Liver (tissue), 9 donors: ENCODE data around the gene JAK1. TPM values are rescaled to one million over a fixed set of nuclear protein-coding genes. Genes with fewer than 3 reads are reported as not detected.

Experiments used
- DNase-seq: peaks from one replicate; pipeline ENCODE4 v3.0.0-alpha.2; 2017; ENCODE audit warnings: low spot score
- H3K27ac ChIP-seq, 2 donors: one replicate each; pipeline ENCODE4 v1.7.0; 2013; ENCODE audit warnings: inconsistent platforms in 2 of 2, low read length in 2 of 2, control low read depth in 1 of 2, low read depth in 1 of 2, mild to moderate bottlenecking in 1 of 2
- H3K27me3 ChIP-seq, 4 donors: one replicate each; pipeline versions ENCODE4 v1.6.1 to v1.7.0; 2013; ENCODE audit warnings: low read length in 3 of 4, inconsistent platforms in 1 of 4, mild to moderate bottlenecking in 1 of 4, moderate library complexity in 1 of 4; ENCODE audit not compliant: control insufficient read depth in 4 of 4, insufficient read depth in 4 of 4
- H3K36me3 ChIP-seq, 4 donors: one replicate each; pipeline versions ENCODE4 v1.6.1 to v1.7.0; 2013; ENCODE audit warnings: low read length in 3 of 4, mild to moderate bottlenecking in 3 of 4, low read depth in 1 of 4, moderate library complexity in 1 of 4; ENCODE audit not compliant: control insufficient read depth in 4 of 4, insufficient read depth in 3 of 4
- H3K4me1 ChIP-seq, 4 donors: one replicate each; pipeline versions ENCODE4 v1.6.1 to v1.7.0; 2013; ENCODE audit warnings: low read length in 3 of 4, mild to moderate bottlenecking in 3 of 4, moderate library complexity in 1 of 4; ENCODE audit not compliant: control insufficient read depth in 4 of 4, insufficient read depth in 4 of 4
- H3K4me3 ChIP-seq, 3 donors: one replicate each; pipeline versions ENCODE4 v1.6.1 to v1.7.0; 2013; ENCODE audit warnings: low read length in 3 of 3, control low read depth in 1 of 3, low read depth in 1 of 3, mild to moderate bottlenecking in 1 of 3
- H3K9ac ChIP-seq, 2 donors: one replicate each; pipeline ENCODE4 v1.7.0; 2013; ENCODE audit warnings: low read length in 2 of 2, mild to moderate bottlenecking in 2 of 2, moderate library complexity in 2 of 2, control low read depth in 1 of 2, low read depth in 1 of 2
- H3K9me3 ChIP-seq, 4 donors: one replicate each; pipeline versions ENCODE4 v1.6.1 to v1.7.0; 2013; ENCODE audit warnings: low read length in 3 of 4; ENCODE audit not compliant: control insufficient read depth in 4 of 4
- EGR1 ChIP-seq, 2 donors: IDR thresholded peaks; 2 replicates each; pipeline ENCODE4 v1.6.1; 2016 to 2018; ENCODE audit warnings: antibody characterized with exemption in 2 of 2, low read depth in 2 of 2
- FOXA1 ChIP-seq: IDR thresholded peaks from 2 replicates; pipeline ENCODE4 v1.6.1; 2016; ENCODE audit warnings: antibody characterized with exemption
- FOXA2 ChIP-seq: IDR thresholded peaks from 2 replicates; pipeline ENCODE4 v1.6.1; 2016; ENCODE audit warnings: antibody characterized with exemption
- GABPA ChIP-seq, 2 donors: IDR thresholded peaks in 1 of 2; conservative IDR thresholded peaks in 1 of 2; 2 replicates each; pipeline ENCODE4 v1.6.1; 2016; ENCODE audit warnings: antibody characterized with exemption in 2 of 2, mild to moderate bottlenecking in 1 of 2, moderate library complexity in 1 of 2
- HNF4A ChIP-seq, 2 donors: conservative IDR thresholded peaks; 2 replicates each; pipeline ENCODE4 v1.6.1; 2016; ENCODE audit warnings: antibody characterized with exemption in 2 of 2, mild to moderate bottlenecking in 2 of 2
- HNF4G ChIP-seq: IDR thresholded peaks from 2 replicates; pipeline ENCODE4 v1.6.1; 2016; ENCODE audit warnings: antibody characterized with exemption
- JUND ChIP-seq, 2 donors: IDR thresholded peaks; 2 replicates each; pipeline ENCODE4 v1.6.1; 2016; ENCODE audit warnings: antibody characterized with exemption in 2 of 2
- NR2F2 ChIP-seq: IDR thresholded peaks from 2 replicates; pipeline ENCODE4 v1.6.1; 2016; ENCODE audit warnings: antibody characterized with exemption
- RAD21 ChIP-seq, 2 donors: IDR thresholded peaks; 2 replicates each; pipeline ENCODE4 v1.6.1; 2016; ENCODE audit warnings: antibody characterized with exemption in 2 of 2, mild to moderate bottlenecking in 2 of 2
- RXRA ChIP-seq, 2 donors: IDR thresholded peaks; 2 replicates each; pipeline ENCODE4 v1.6.1; 2017 to 2018; ENCODE audit warnings: antibody characterized with exemption in 2 of 2, mild to moderate bottlenecking in 1 of 2
- SP1 ChIP-seq: IDR thresholded peaks from 2 replicates; pipeline ENCODE4 v1.6.1; 2018; ENCODE audit warnings: antibody characterized with exemption, mild to moderate bottlenecking
- TAF1 ChIP-seq: conservative IDR thresholded peaks from 2 replicates; pipeline ENCODE4 v1.6.1; 2016; ENCODE audit warnings: antibody characterized with exemption, mild to moderate bottlenecking
- YY1 ChIP-seq: IDR thresholded peaks from 2 replicates; pipeline ENCODE4 v1.6.1; 2016; ENCODE audit warnings: antibody characterized with exemption, mild to moderate bottlenecking
- WGBS: extraction: QIAGEN DNeasy Blood & Tissue Kit; methylation state at CpG from one replicate; pipeline ENCODE4 v1.1.7; 2013; 5-methylcytosine and 5-hydroxymethylcytosine counted together
- polyA plus RNA-seq, 2 donors: library from polyadenylated mRNA; stranded (reverse) in 1 of 2; unstranded in 1 of 2; fragments of 200-250 nt in 1 of 2; fragments of >200 nt in 1 of 2; fragmentation: Nextera tagmentation in 1 of 2; extraction: Ambion mirVana in 1 of 2; gene quantifications; one replicate each; pipeline versions ENCODE4 v1.2.1 to v1.2.3, GENCODE V29; 2013 to 2015
- total RNA-seq, 2 donors: library from RNA; depleted of rRNA; stranded (reverse); fragments of >200 nt; gene quantifications; one replicate each; pipeline ENCODE4 v1.2.3, GENCODE V29; 2014
- TF ChIP-seq, protein P1 (sequence below): IDR thresholded peaks from 2 replicates; pipeline ENCODE4 v1.6.1; 2016; ENCODE audit warnings: antibody characterized with exemption
- TF ChIP-seq, protein P2 (sequence below): fragments of 150-350 bp; IDR thresholded peaks from 2 replicates; pipeline ENCODE4 v1.5.1; 2017; ENCODE audit warnings: improper control_type of control experiment, low read depth, low read length; ENCODE audit not compliant: missing input control
- TF ChIP-seq, protein P3 (sequence below): IDR thresholded peaks from 2 replicates; pipeline ENCODE4 v1.6.1; 2016; ENCODE audit warnings: antibody characterized with exemption
- TF ChIP-seq, protein P4 (sequence below): IDR thresholded peaks from 2 replicates; pipeline ENCODE4 v1.6.1; 2016; ENCODE audit warnings: antibody characterized with exemption
- TF ChIP-seq, protein P5 (sequence below): IDR thresholded peaks from 2 replicates; pipeline ENCODE4 v1.6.1; 2016; ENCODE audit warnings: antibody characterized with exemption, mild to moderate bottlenecking
- donor health status: healthy.
- donor health status: healthy.
- donor health status: healthy.
- donor health status: healthy.
- donor health status: healthy.

The JAK1 gene
- total and polyA plus RNA-seq, 4 donors: 24.1 to 68.6 (median 34.5) TPM

DNA sequence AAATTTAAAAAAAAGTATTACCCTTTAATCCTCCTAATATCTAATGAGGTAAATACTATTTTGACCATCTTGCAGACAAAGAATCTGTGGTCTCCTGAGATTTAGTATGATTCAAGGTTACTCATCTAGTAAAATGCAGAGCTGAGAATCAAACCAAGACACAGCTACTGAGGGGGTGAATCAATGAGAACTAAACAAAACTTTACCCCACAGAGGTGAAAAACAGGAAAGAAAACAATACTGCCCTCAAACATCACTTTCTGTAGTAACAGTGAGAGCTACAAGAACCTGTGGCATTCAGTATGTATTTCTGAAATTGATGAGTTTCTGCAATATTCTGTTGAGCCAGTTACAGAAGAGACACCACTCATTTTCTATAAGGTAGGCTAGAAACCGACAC lies 85.1 kb downstream of the JAK1 start:
- Histone ChIP-seq H3K27ac (no peak overlapping the region), H3K9me3 (no peaks in the 10 kb centered on the region), H3K4me3 (no peak overlapping the region), H3K4me1 (no peaks in the 10 kb centered on the region), H3K36me3 (peaks cover 0 to 28% (median 24%) of the 10 kb centered on the region in 4 donors), H3K27me3 (no peaks in the 10 kb centered on the region), H3K9ac (no peak overlapping the region)
- no peak for DNase-seq
- 98% methylated on average over 1 of the region's 1 CpG for WGBS
- no peak for TF ChIP-seq HNF4A (conservative IDR thresholded peaks at IDR 0.05)
- no peak for TF ChIP-seq FOXA1
- TF ChIP-seq YY1: no peak
- no peak for TF ChIP-seq GABPA (IDR thresholded peaks at IDR 0.05 in 1 of 2, conservative IDR thresholded peaks at IDR 0.05 in 1 of 2)
- TF ChIP-seq RAD21 (IDR thresholded peaks at IDR 0.05): no peak
- no peak for TF ChIP-seq RXRA (IDR thresholded peaks at IDR 0.05)
- TF ChIP-seq, protein P1, sequence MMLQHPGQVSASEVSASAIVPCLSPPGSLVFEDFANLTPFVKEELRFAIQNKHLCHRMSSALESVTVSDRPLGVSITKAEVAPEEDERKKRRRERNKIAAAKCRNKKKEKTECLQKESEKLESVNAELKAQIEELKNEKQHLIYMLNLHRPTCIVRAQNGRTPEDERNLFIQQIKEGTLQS: no peak
- no peak for TF ChIP-seq SP1
- TF ChIP-seq JUND (IDR thresholded peaks at IDR 0.05): no peak
- TF ChIP-seq, protein P2, sequence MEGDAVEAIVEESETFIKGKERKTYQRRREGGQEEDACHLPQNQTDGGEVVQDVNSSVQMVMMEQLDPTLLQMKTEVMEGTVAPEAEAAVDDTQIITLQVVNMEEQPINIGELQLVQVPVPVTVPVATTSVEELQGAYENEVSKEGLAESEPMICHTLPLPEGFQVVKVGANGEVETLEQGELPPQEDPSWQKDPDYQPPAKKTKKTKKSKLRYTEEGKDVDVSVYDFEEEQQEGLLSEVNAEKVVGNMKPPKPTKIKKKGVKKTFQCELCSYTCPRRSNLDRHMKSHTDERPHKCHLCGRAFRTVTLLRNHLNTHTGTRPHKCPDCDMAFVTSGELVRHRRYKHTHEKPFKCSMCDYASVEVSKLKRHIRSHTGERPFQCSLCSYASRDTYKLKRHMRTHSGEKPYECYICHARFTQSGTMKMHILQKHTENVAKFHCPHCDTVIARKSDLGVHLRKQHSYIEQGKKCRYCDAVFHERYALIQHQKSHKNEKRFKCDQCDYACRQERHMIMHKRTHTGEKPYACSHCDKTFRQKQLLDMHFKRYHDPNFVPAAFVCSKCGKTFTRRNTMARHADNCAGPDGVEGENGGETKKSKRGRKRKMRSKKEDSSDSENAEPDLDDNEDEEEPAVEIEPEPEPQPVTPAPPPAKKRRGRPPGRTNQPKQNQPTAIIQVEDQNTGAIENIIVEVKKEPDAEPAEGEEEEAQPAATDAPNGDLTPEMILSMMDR: no peak
- TF ChIP-seq, protein P3, sequence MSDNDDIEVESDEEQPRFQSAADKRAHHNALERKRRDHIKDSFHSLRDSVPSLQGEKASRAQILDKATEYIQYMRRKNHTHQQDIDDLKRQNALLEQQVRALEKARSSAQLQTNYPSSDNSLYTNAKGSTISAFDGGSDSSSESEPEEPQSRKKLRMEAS: no peak
- TF ChIP-seq FOXA2: no peak
- TF ChIP-seq, protein P4, sequence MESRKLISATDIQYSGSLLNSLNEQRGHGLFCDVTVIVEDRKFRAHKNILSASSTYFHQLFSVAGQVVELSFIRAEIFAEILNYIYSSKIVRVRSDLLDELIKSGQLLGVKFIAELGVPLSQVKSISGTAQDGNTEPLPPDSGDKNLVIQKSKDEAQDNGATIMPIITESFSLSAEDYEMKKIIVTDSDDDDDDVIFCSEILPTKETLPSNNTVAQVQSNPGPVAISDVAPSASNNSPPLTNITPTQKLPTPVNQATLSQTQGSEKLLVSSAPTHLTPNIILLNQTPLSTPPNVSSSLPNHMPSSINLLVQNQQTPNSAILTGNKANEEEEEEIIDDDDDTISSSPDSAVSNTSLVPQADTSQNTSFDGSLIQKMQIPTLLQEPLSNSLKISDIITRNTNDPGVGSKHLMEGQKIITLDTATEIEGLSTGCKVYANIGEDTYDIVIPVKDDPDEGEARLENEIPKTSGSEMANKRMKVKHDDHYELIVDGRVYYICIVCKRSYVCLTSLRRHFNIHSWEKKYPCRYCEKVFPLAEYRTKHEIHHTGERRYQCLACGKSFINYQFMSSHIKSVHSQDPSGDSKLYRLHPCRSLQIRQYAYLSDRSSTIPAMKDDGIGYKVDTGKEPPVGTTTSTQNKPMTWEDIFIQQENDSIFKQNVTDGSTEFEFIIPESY: no peak
- no peak for TF ChIP-seq HNF4G
- TF ChIP-seq, protein P5, sequence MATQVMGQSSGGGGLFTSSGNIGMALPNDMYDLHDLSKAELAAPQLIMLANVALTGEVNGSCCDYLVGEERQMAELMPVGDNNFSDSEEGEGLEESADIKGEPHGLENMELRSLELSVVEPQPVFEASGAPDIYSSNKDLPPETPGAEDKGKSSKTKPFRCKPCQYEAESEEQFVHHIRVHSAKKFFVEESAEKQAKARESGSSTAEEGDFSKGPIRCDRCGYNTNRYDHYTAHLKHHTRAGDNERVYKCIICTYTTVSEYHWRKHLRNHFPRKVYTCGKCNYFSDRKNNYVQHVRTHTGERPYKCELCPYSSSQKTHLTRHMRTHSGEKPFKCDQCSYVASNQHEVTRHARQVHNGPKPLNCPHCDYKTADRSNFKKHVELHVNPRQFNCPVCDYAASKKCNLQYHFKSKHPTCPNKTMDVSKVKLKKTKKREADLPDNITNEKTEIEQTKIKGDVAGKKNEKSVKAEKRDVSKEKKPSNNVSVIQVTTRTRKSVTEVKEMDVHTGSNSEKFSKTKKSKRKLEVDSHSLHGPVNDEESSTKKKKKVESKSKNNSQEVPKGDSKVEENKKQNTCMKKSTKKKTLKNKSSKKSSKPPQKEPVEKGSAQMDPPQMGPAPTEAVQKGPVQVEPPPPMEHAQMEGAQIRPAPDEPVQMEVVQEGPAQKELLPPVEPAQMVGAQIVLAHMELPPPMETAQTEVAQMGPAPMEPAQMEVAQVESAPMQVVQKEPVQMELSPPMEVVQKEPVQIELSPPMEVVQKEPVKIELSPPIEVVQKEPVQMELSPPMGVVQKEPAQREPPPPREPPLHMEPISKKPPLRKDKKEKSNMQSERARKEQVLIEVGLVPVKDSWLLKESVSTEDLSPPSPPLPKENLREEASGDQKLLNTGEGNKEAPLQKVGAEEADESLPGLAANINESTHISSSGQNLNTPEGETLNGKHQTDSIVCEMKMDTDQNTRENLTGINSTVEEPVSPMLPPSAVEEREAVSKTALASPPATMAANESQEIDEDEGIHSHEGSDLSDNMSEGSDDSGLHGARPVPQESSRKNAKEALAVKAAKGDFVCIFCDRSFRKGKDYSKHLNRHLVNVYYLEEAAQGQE: no peak
- TF ChIP-seq EGR1 (IDR thresholded peaks at IDR 0.05; ENCODE audit: low read depth in 2 of 2): no peak
- TF ChIP-seq NR2F2: no peak
- no peak for TF ChIP-seq TAF1
